Measurements from ENCODE around the gene RPA3. TPM values are rescaled to one million over a fixed set of nuclear protein-coding genes. Genes with fewer than 3 reads are reported as not detected.
"Not testable (repeated sequence)": the region's sequence is repeated elsewhere in the genome, so short reads cannot be mapped to it uniquely, and the experiment has no call there.

Gene RPA3
- total RNA-seq, 1 donor from 2014 or later = 25.2 TPM

GRCh38 chr7:7699380-7699779 lies 19.0 kb downstream of the RPA3 start:
- intact Hi-C loops (cut with micrococcal nuclease) = no loop called here
- peak; percentile 20 for ATAC-seq
- DNase-seq = no peak

- peak; percentile 53 for DNase-seq
- intact Hi-C loops (cut with micrococcal nuclease) = no loop called here
- peak; percentile 53 for ATAC-seq
These were observed 19.5 kb downstream of the RPA3 start for GRCh38 chr7:7698930-7699329.

- ATAC-seq = peak; percentile 47
- no peak for DNase-seq
- intact Hi-C loops (cut with micrococcal nuclease) = no loop called here
These were observed 21.8 kb downstream of the RPA3 start for GRCh38 chr7:7696458-7697119.

- DNase-seq (no peak), ATAC-seq (peak; percentile 54)
- intact Hi-C loops (cut with micrococcal nuclease) = no loop called here
These were observed 23.1 kb downstream of the RPA3 start for GRCh38 chr7:7695111-7695817.

- intact Hi-C loops (cut with micrococcal nuclease) = no loop called here
- no peak for ATAC-seq
- DNase-seq = no peak
These were observed 23.9 kb downstream of the RPA3 start for GRCh38 chr7:7694542-7694941.

GRCh38 chr7:7693881-7694280 lies 24.5 kb downstream of the RPA3 start:
- intact Hi-C loops (cut with micrococcal nuclease) = no loop called here
- DNase-seq = no peak

GRCh38 chr7:7688956-7689355 lies 29.5 kb downstream of the RPA3 start:
- no peak for DNase-seq
- ATAC-seq = peak; percentile 65
- intact Hi-C loops (cut with micrococcal nuclease) = no loop called here

More at GRCh38 chr7:7693881-7694280, 24.5 kb downstream of the RPA3 start:
- no peak for ATAC-seq

GRCh38 chr7:7688310-7688709 lies 30.1 kb downstream of the RPA3 start:
- intact Hi-C loops (cut with micrococcal nuclease) = no loop called here
- no peak for DNase-seq
- ATAC-seq = peak; percentile 50

GRCh38 chr7:7687800-7688199 lies 30.6 kb downstream of the RPA3 start:
- peak; percentile 81 for ATAC-seq
- intact Hi-C loops (cut with micrococcal nuclease) = no loop called here
- DNase-seq = no peak

GRCh38 chr7:7686811-7687508 lies 31.4 kb downstream of the RPA3 start:
- intact Hi-C loops (cut with micrococcal nuclease) = no loop called here
- DNase-seq = no peak
- no peak for ATAC-seq

GRCh38 chr7:7682861-7683260 lies 35.5 kb downstream of the RPA3 start:
- ATAC-seq (peak; percentile 18), DNase-seq (no peak)
- intact Hi-C loops (cut with micrococcal nuclease) = loop anchor here (5.0 kb wide), 1 partner anchor 79 kb away; no protein-coding TSS in a partner anchor

- intact Hi-C loops (cut with micrococcal nuclease) = loop anchor here (5.0 kb wide), 1 partner anchor 80 kb away; no protein-coding TSS in a partner anchor
- DNase-seq (no peak), ATAC-seq (no peak)
These were observed 36.5 kb downstream of the RPA3 start for GRCh38 chr7:7681936-7682329.

- DNase-seq (no peak), ATAC-seq (peak; percentile 88)
- intact Hi-C loops (cut with micrococcal nuclease) = loop anchor here (5.0 kb wide), 1 partner anchor 81 kb away; no protein-coding TSS in a partner anchor
These were observed 37.0 kb downstream of the RPA3 start for GRCh38 chr7:7681191-7681935.

GRCh38 chr7:7679640-7680039 lies 38.8 kb downstream of the RPA3 start:
- DNase-seq, ATAC-seq: not testable (repeated sequence)
- intact Hi-C loops (cut with micrococcal nuclease) = loop anchor here (5.0 kb wide), 1 partner anchor 83 kb away; no protein-coding TSS in a partner anchor

GRCh38 chr7:7675686-7676085 lies 42.7 kb downstream of the RPA3 start:
- intact Hi-C loops (cut with micrococcal nuclease) = no loop called here
- no peak for ATAC-seq
- DNase-seq = no peak

- DNase-seq (no peak), ATAC-seq (no peak)
- intact Hi-C loops (cut with micrococcal nuclease) = no loop called here
These were observed 45.2 kb downstream of the RPA3 start for GRCh38 chr7:7673240-7673550.

GRCh38 chr7:7672545-7673239 lies 45.7 kb downstream of the RPA3 start:
- ATAC-seq = no peak
- no peak for DNase-seq
- intact Hi-C loops (cut with micrococcal nuclease) = no loop called here

- intact Hi-C loops (cut with micrococcal nuclease) = no loop called here
- DNase-seq (no peak), ATAC-seq (no peak)
These were observed 47.0 kb downstream of the RPA3 start for GRCh38 chr7:7671361-7671760.

- intact Hi-C loops (cut with micrococcal nuclease) = no loop called here
- no peak for DNase-seq
- ATAC-seq = no peak
These were observed 47.9 kb downstream of the RPA3 start for GRCh38 chr7:7670490-7670889.
